ENCODE measurements around the gene RERE.

The RERE gene

GRCh38 chr1:8684590-8684989 is 132.8 kb downstream of the RERE start:
- DNase-seq, result no peak

- DNase-seq, result no peak
Measured at GRCh38 chr1:8682573-8682972, 134.9 kb downstream of the RERE start.

- no peak for DNase-seq
Measured at GRCh38 chr1:8681911-8682310, 135.5 kb downstream of the RERE start.

- DNase-seq, result no peak
Measured at GRCh38 chr1:8680664-8681650, 136.5 kb downstream of the RERE start.

GRCh38 chr1:8679929-8680663 is 137.3 kb downstream of the RERE start:
- DNase-seq, result no peak

GRCh38 chr1:8679395-8679800 is 138.0 kb downstream of the RERE start:
- DNase-seq, result peak; percentile 67

- peak; percentile 64 for DNase-seq
Measured at GRCh38 chr1:8678673-8679394, 138.6 kb downstream of the RERE start.

GRCh38 chr1:8677782-8678181 is 139.7 kb downstream of the RERE start:
- DNase-seq, result no peak

GRCh38 chr1:8676813-8677212 is 140.6 kb downstream of the RERE start:
- DNase-seq, result no peak

- no peak for DNase-seq
Measured at GRCh38 chr1:8676072-8676471, 141.4 kb downstream of the RERE start.

GRCh38 chr1:8674912-8675311 is 142.5 kb downstream of the RERE start:
- DNase-seq, result peak; percentile 68

GRCh38 chr1:8674481-8674880 is 143.0 kb downstream of the RERE start:
- DNase-seq, result no peak

- peak; percentile 78 for DNase-seq
Measured at GRCh38 chr1:8671306-8671917, 146.0 kb downstream of the RERE start.

GRCh38 chr1:8670371-8670818 is 147.0 kb downstream of the RERE start:
- no peak for DNase-seq

- no peak for DNase-seq
Measured at GRCh38 chr1:8669606-8670335, 147.7 kb downstream of the RERE start.

GRCh38 chr1:8667869-8668594 is 149.4 kb downstream of the RERE start:
- no peak for DNase-seq

- no peak for DNase-seq
Measured at GRCh38 chr1:8666389-8667167, 150.9 kb downstream of the RERE start.

GRCh38 chr1:8665833-8666232 is 151.6 kb downstream of the RERE start:
- no peak for DNase-seq

GRCh38 chr1:8664887-8665286 is 152.6 kb downstream of the RERE start:
- DNase-seq, result no peak

GRCh38 chr1:8663915-8664329 is 153.5 kb downstream of the RERE start:
- DNase-seq, result no peak

Data from fibroblast of upper back skin (primary cell).